ENCODE data around the gene MAN1A1. TPM values are rescaled to one million over a fixed set of nuclear protein-coding genes. Genes with fewer than 3 reads are reported as not detected.

MAN1A1 gene
- total and polyA plus RNA-seq, 2 of the 4 experiments (the other 2 are of a cell fraction): 5.9 to 6.4 TPM

GRCh38 chr6:119322715-119323350 lies 26.7 kb downstream of the MAN1A1 start:
- no peak overlapping the region for H3K27ac ChIP-seq (ENCODE audit: insufficient read depth, low read length)
- H3K56ac ChIP-seq (ENCODE audit: extremely low read depth, insufficient read depth, low read length): no peak overlapping the region
- DNase-seq (no peak), ATAC-seq (ENCODE audit: low read depth) (no peak)
- no peak overlapping the region for H2BK15ac ChIP-seq (ENCODE audit: low read depth, low read length)
- no peaks in the 10 kb centered on the region for H3K27me3 ChIP-seq (ENCODE audit: control insufficient read depth, insufficient read depth, low read length)
- in situ Hi-C loops (cut with MboI; ENCODE audit: low sequenced_read_pairs) (no loop called here), intact Hi-C loops (cut with micrococcal nuclease) (no loop called here), dilution Hi-C loops (cut with HindIII; ENCODE audit: low sequenced_read_pairs, unreplicated experiment) (no loop called here)
- peaks cover 3% of the 10 kb centered on the region; the same call in 1 of the 2 replicates for H3K36me3 ChIP-seq (ENCODE audit: control insufficient read depth, insufficient read depth, low read length)
- POLR2A ChIA-PET (ENCODE audit: unreplicated experiment): no interaction called here
- H4K8ac ChIP-seq (ENCODE audit: low read depth in 2 of 2, low read length in 2 of 2): no peak overlapping the region
- TF ChIP-seq USF2 (IDR thresholded peaks at IDR 0.05; ENCODE audit: low read depth, low read length) (no peak), BHLHE40 (IDR thresholded peaks at IDR 0.05; ENCODE audit: low read depth, low read length) (no peak), CTCF (conservative IDR thresholded peaks at IDR 0.05; ENCODE audit: low read depth, low read length) (no peak), ELK1 (IDR thresholded peaks at IDR 0.05; ENCODE audit: borderline replicate concordance, low read depth, low read length) (no peak), POLR2A (IDR thresholded peaks at IDR 0.05; ENCODE audit: low read depth, low read length) (no peak), MAFK (IDR thresholded peaks at IDR 0.05; ENCODE audit: low read depth, low read length) (no peak), RAD21 (IDR thresholded peaks at IDR 0.05; ENCODE audit: low read length) (no peak), RCOR1 (IDR thresholded peaks at IDR 0.05; ENCODE audit: insufficient replicate concordance, low read length) (no peak), RFX5 (IDR thresholded peaks at IDR 0.05; ENCODE audit: low read depth, low read length) (no peak), FOS (IDR thresholded peaks at IDR 0.05; ENCODE audit: low read depth, low read length) (no peak), MAZ (IDR thresholded peaks at IDR 0.05; ENCODE audit: borderline replicate concordance, low read depth, low read length) (no peak), MXI1 (IDR thresholded peaks at IDR 0.05; ENCODE audit: borderline replicate concordance, low read depth, low read length) (no peak)
- no peak overlapping the region for H2AK5ac ChIP-seq (ENCODE audit: low read depth, low read length)
- no TSS peak for BruUV-seq (replicated peaks)
- no peaks in the 10 kb centered on the region; the same call in 1 of the 2 replicates for H3K9me1 ChIP-seq (ENCODE audit: insufficient read depth, low read length)
- H3K9me3 ChIP-seq (ENCODE audit: control insufficient read depth, insufficient read depth, low read length): no peaks in the 10 kb centered on the region
- no peak overlapping the region for H3K4ac ChIP-seq (ENCODE audit: low read depth, low read length)
- H3K23ac ChIP-seq (ENCODE audit: low read depth, low read length): no peak overlapping the region
- 92% methylated on average over 2 of the region's 5 CpGs; no CpG with 5 or more reads in 1 of the 2 experiments for WGBS, 2 experiments (ENCODE audit: extremely low coverage in 2 of 2, insufficient read length in 1 of 2)
- no peak overlapping the region for H3K14ac ChIP-seq (replicated peaks; ENCODE audit: low read depth, low read length)
- H2AK9ac ChIP-seq (replicated peaks; ENCODE audit: low read depth, low read length, poor library complexity): no peak overlapping the region
- no peak overlapping the region for H3K4me2 ChIP-seq (ENCODE audit: low read depth, low read length)
- H3K18ac ChIP-seq (ENCODE audit: low read depth, low read length): no peak overlapping the region
- H3K4me1 ChIP-seq (ENCODE audit: control insufficient read depth, insufficient read depth, low read length): peaks cover 5% of the 10 kb centered on the region; the same call in 1 of the 2 replicates
- no peak overlapping the region for H2BK5ac ChIP-seq (ENCODE audit: low read depth, low read length, poor library complexity, severe bottlenecking)
- no peak overlapping the region for H2AFZ ChIP-seq (replicated peaks; ENCODE audit: low read length, poor library complexity)
- H4K91ac ChIP-seq (ENCODE audit: insufficient read depth, low read depth, low read length): no peak overlapping the region
- no peak overlapping the region for H3K4me3 ChIP-seq (ENCODE audit: insufficient read depth, low read depth, low read length)
- H4K20me1 ChIP-seq (ENCODE audit: insufficient read depth, low read length): no peaks in the 10 kb centered on the region
- no peak overlapping the region for H4K5ac ChIP-seq (ENCODE audit: low read depth, low read length)
- H2BK20ac ChIP-seq (ENCODE audit: low read depth, low read length): no peak overlapping the region
- H2BK120ac ChIP-seq (ENCODE audit: low read depth, low read length): no peak overlapping the region
- H3K9ac ChIP-seq (ENCODE audit: low read depth, low read length): no peak overlapping the region
- CTCF ChIA-PET: interaction anchor here (0.9 kb wide), 1 partner anchor 12 kb away, joined by 3 read pairs; no protein-coding TSS in a partner anchor
- H3K79me1 ChIP-seq (ENCODE audit: low read depth in 1 of 2, low read length in 2 of 2): no peaks in the 10 kb centered on the region
